Sciatic nerve (tissue), 2 donors: ENCODE measurements around the gene SLC39A3. TPM values are rescaled to one million over a fixed set of nuclear protein-coding genes. Genes with fewer than 3 reads are reported as not detected.

Experiments used
- ATAC-seq: fragments of 200-7000 bp; cut with Tn5 transposase; one replicate; pipeline ENCODE4 v1.9.1; 2020; ENCODE audit warnings: mild to moderate bottlenecking, moderate library complexity
- DNase-seq: peaks from one replicate; pipeline ENCODE4 v3.0.0-alpha.2; 2020; ENCODE audit warnings: low spot score
- intact Hi-C: fragments of 100-400 bp; cut with DNase I; formaldehyde crosslinking; loops from one replicate; pipeline ENCODE4 v1.14.2; 2022
- total RNA-seq: library from RNA; stranded (reverse); fragmentation: NEBNext Ultra II Directional; extraction: Animal tissue kit (Norgen Biotek cat#: 25700); gene quantifications from one replicate; pipeline ENCODE4 v1.2.1, GENCODE V29; 2021
- donor health status: DM: no; HTN: no; CAD: no.
- donor health status: DM: no; HTN: no; CAD: no.

The SLC39A3 gene
- total RNA-seq: 11.7 TPM

- intact Hi-C loops: no loop called here
- peak; percentile 100 for ATAC-seq
These were observed at the start of gene SLC39A3 for GRCh38 chr19:2739602-2740313. TSS of gene SLC39A3 (minus strand) at chr19:2740017. CDS start at chr19:2737257, 2,760 bp downstream.

GRCh38 chr19:2788237-2788636 is 48.4 kb upstream of the SLC39A3 start:
- intact Hi-C loops: no loop called here
- ATAC-seq (no peak), DNase-seq (no peak)

More at GRCh38 chr19:2739602-2740313, at the start of gene SLC39A3:
- peak; percentile 100 for DNase-seq

- intact Hi-C loops: no loop called here
- ATAC-seq (no peak), DNase-seq (no peak)
These were observed 47.3 kb upstream of the SLC39A3 start for GRCh38 chr19:2787115-2787514.

- intact Hi-C loops: no loop called here
- DNase-seq (peak; percentile 99), ATAC-seq (peak; percentile 96)
These were observed 45.6 kb upstream of the SLC39A3 start, which contains the start of gene THOP1 for GRCh38 chr19:2785244-2785997. TSS of gene THOP1 (plus strand) at chr19:2785503. CDS start at chr19:2785663, 160 bp downstream.

GRCh38 chr19:2783781-2784145 is 43.9 kb upstream of the SLC39A3 start:
- DNase-seq (no peak), ATAC-seq (no peak)
- intact Hi-C loops: no loop called here

- ATAC-seq (peak; percentile 95), DNase-seq (peak; percentile 98)
- intact Hi-C loops: no loop called here
These were observed 43.3 kb upstream of the SLC39A3 start, which contains the start of gene SGTA for GRCh38 chr19:2782936-2783780. TSS of gene SGTA (minus strand) at chr19:2783273. CDS start at chr19:2769068, 14,205 bp downstream.

GRCh38 chr19:2782329-2782935 is 42.6 kb upstream of the SLC39A3 start:
- DNase-seq: no peak
- intact Hi-C loops: no loop called here
- ATAC-seq: no peak

- ATAC-seq: no peak
- no peak for DNase-seq
- intact Hi-C loops: no loop called here
These were observed 40.5 kb upstream of the SLC39A3 start for GRCh38 chr19:2780284-2780683.

- intact Hi-C loops: no loop called here
- DNase-seq (no peak), ATAC-seq (no peak)
These were observed 39.4 kb upstream of the SLC39A3 start for GRCh38 chr19:2779121-2779740.

GRCh38 chr19:2777952-2778683 is 38.3 kb upstream of the SLC39A3 start:
- DNase-seq (no peak), ATAC-seq (no peak)
- intact Hi-C loops: no loop called here

GRCh38 chr19:2775556-2776430 is 36.0 kb upstream of the SLC39A3 start:
- ATAC-seq (peak; percentile 62), DNase-seq (peak; percentile 82)
- intact Hi-C loops: no loop called here

- ATAC-seq: peak; percentile 12
- no peak for DNase-seq
- intact Hi-C loops: no loop called here
These were observed 35.2 kb upstream of the SLC39A3 start for GRCh38 chr19:2774953-2775555.

GRCh38 chr19:2774083-2774679 is 34.4 kb upstream of the SLC39A3 start:
- DNase-seq (no peak), ATAC-seq (no peak)
- intact Hi-C loops: no loop called here

GRCh38 chr19:2771786-2772674 is 32.2 kb upstream of the SLC39A3 start:
- DNase-seq: no peak
- no peak for ATAC-seq

More at GRCh38 chr19:2771786-2772674, 32.2 kb upstream of the SLC39A3 start:
- intact Hi-C loops: no loop called here
